IMR-90 (cell line): Measurements from ENCODE around the gene SHC4.

ENCODE experiments used
- CEBPB ChIP-seq: IDR thresholded peaks from 2 replicates; pipeline ENCODE4 v1.6.1; 2012; ENCODE audit warnings: low read depth, low read length, improper control_type of control experiment
- POLR2A ChIP-seq: IDR thresholded peaks from 2 replicates; pipeline ENCODE4 v1.6.1; 2012; ENCODE audit warnings: mild to moderate bottlenecking, low read depth, low read length
- RAD21 ChIP-seq: IDR thresholded peaks from 2 replicates; pipeline ENCODE4 v1.6.1; 2012; ENCODE audit warnings: low read length, improper control_type of control experiment
- SMC3 ChIP-seq: fragments of 150-350 bp; IDR thresholded peaks from 2 replicates; pipeline ENCODE4 v1.6.1; 2016; ENCODE audit warnings: low read depth, mild to moderate bottlenecking, antibody characterized with exemption, low read length, moderate library complexity
- TF ChIP-seq, protein P1 (sequence below): conservative IDR thresholded peaks from 2 replicates; pipeline ENCODE4 v1.5.1; 2012; ENCODE audit warnings: mild to moderate bottlenecking, low read depth, low read length, improper control_type of control experiment
- TF ChIP-seq, protein P2 (sequence below): fragments of 150-350 bp; IDR thresholded peaks from 2 replicates; pipeline ENCODE4 v1.6.1; 2017; ENCODE audit warnings: mild to moderate bottlenecking, antibody characterized with exemption, low read length, low read depth

DNA sequence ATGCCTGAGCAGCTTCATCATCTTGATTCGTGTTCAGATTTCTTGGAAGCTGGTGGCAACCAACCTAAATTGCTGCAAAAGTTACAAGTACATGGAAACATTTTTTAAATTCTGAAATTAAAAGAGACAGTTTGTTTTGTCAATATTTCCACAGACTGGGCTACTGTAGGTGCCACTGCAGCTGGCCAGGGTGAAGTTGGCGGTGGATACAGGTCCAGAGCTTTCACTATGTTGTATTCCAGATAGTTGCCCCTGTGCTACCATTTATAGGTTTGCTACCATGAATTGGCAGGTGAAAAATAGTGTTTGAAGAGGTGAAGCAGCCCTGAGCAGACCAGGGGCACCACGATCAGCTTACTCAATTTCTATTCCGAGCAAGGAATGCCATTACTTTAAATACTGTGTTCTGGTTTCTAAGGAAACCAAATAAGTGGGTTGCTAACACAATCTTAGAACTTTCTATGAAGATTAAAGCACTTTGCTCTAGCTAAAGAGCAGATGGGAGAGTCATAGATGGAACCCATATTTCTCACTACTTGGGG lies 21.2 kb upstream of the SHC4 start:
- TF ChIP-seq, protein P1, sequence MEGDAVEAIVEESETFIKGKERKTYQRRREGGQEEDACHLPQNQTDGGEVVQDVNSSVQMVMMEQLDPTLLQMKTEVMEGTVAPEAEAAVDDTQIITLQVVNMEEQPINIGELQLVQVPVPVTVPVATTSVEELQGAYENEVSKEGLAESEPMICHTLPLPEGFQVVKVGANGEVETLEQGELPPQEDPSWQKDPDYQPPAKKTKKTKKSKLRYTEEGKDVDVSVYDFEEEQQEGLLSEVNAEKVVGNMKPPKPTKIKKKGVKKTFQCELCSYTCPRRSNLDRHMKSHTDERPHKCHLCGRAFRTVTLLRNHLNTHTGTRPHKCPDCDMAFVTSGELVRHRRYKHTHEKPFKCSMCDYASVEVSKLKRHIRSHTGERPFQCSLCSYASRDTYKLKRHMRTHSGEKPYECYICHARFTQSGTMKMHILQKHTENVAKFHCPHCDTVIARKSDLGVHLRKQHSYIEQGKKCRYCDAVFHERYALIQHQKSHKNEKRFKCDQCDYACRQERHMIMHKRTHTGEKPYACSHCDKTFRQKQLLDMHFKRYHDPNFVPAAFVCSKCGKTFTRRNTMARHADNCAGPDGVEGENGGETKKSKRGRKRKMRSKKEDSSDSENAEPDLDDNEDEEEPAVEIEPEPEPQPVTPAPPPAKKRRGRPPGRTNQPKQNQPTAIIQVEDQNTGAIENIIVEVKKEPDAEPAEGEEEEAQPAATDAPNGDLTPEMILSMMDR: no peak
- no peak for TF ChIP-seq RAD21
- TF ChIP-seq POLR2A: no peak
- TF ChIP-seq CEBPB: no peak
- no peak for TF ChIP-seq SMC3
- TF ChIP-seq, protein P2, sequence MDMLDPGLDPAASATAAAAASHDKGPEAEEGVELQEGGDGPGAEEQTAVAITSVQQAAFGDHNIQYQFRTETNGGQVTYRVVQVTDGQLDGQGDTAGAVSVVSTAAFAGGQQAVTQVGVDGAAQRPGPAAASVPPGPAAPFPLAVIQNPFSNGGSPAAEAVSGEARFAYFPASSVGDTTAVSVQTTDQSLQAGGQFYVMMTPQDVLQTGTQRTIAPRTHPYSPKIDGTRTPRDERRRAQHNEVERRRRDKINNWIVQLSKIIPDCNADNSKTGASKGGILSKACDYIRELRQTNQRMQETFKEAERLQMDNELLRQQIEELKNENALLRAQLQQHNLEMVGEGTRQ: no peak
